Thyroid gland (tissue), 4 donors: ENCODE results near the gene CASD1.

Experiments used
- CTCF ChIP-seq, 6 experiments: fragments of 200-600 bp in 3 of 6; fragments of 450-650 bp in 3 of 6; sonication (generic) in 3 of 6; IDR thresholded peaks; one replicate each; pipeline ENCODE4 v1.5.1; 2016 to 2019; ENCODE audit warnings: antibody characterized with exemption in 6 of 6, mild to moderate bottlenecking in 2 of 6, inconsistent platforms in 1 of 6, moderate library complexity in 1 of 6
- POLR2A ChIP-seq, 2 donors: fragments of 450-650 bp; IDR thresholded peaks; one replicate each; pipeline ENCODE4 v1.6.1; 2017; ENCODE audit warnings: antibody characterized with exemption in 2 of 2, mild to moderate bottlenecking in 2 of 2, moderate library complexity in 1 of 2

DNA sequence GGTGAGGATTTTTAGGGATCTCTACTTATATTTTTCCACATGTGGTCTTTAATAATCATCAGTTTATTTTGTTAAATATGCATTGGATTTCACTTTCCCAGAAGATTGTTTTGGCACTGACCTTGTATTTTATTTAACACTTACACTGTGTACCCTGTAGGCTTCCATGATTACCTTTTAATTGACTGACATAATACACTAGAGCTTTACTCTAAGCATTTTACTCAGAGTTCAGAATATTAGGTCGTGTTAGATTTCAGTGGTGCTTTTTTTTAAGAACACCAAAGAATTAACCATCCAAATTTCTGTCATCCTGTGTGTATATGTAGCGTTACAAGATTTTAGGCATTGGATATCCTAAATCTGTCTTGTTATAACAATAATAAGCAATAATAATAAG, 23.1 kb downstream of the CASD1 start:
- no peak for TF ChIP-seq POLR2A (IDR thresholded peaks at IDR 0.05)
- no peak for TF ChIP-seq CTCF (IDR thresholded peaks at IDR 0.05)
